OCI-LY7 (cell line): ENCODE measurements around the gene MSH3.

Experiments
- CTCF ChIP-seq: fragments of 200-600 bp; sonication (generic); conservative IDR thresholded peaks from 2 replicates; pipeline ENCODE4 v1.5.1; 2014; ENCODE audit warnings: mild to moderate bottlenecking, antibody characterized with exemption, low read length, moderate library complexity, mixed read lengths
- EZH2phosphoT487 ChIP-seq: fragments of 200-600 bp; sonication (generic); IDR thresholded peaks from 2 replicates; pipeline ENCODE4 v1.6.1; 2018; ENCODE audit warnings: low read depth, borderline replicate concordance, mild to moderate bottlenecking, mixed run types, antibody characterized with exemption, low read length, moderate library complexity, mixed read lengths

- TF ChIP-seq CTCF (no peak), EZH2phosphoT487 (no peak)
These were observed 30.5 kb upstream of the MSH3 start for GRCh38 chr5:80623999-80624398.
